Activated CD8-positive, alpha-beta T cell treated with anti-CD3 and anti-CD28 coated beads, Interleukin-2, amount 10 ng/mL, durations not matched to agents 7 days and 5 days (primary cell): ENCODE data around the gene FGF14. TPM values are rescaled to one million over a fixed set of nuclear protein-coding genes. Genes with fewer than 3 reads are reported as not detected.

Experiments used
- ATAC-seq: fragments of 150-1000 bp; cut with Tn5 transposase; one replicate; pipeline ENCODE4 v1.10.0; 2021; ENCODE audit warnings: moderate library complexity
- CTCF ChIA-PET: fragments of 350-600 bp; sonication (Branson Sonifier 250); formaldehyde crosslinking; loops from one replicate; lab custom pipeline; 2021; ENCODE audit warnings: antibody characterized with exemption; lab: Charles Lee
- POLR2A ChIA-PET: fragments of 350-600 bp; sonication (Branson Sonifier 250); formaldehyde crosslinking; loops from one replicate; lab custom pipeline; 2021; ENCODE audit warnings: antibody characterized with exemption; lab: Charles Lee
- DNase-seq: peaks from one replicate; pipeline ENCODE4 v3.0.0-alpha.2; 2020
- H3K27ac Mint-ChIP-seq: one replicate; pipeline ENCODE4 v1.8.0; 2021; ENCODE audit warnings: mild to moderate bottlenecking, mixed read lengths
- H3K27me3 Mint-ChIP-seq: one replicate; pipeline ENCODE4 v1.8.0; 2021; ENCODE audit warnings: low read depth, mixed read lengths
- H3K36me3 Mint-ChIP-seq: one replicate; pipeline ENCODE4 v1.8.0; 2021; ENCODE audit warnings: low read depth, mixed read lengths
- H3K4me1 Mint-ChIP-seq: one replicate; pipeline ENCODE4 v1.8.0; 2021; ENCODE audit warnings: low read depth, mixed read lengths
- H3K4me3 Mint-ChIP-seq: one replicate; pipeline ENCODE4 v1.8.0; 2021; ENCODE audit warnings: mild to moderate bottlenecking, mixed read lengths
- H3K9me3 Mint-ChIP-seq: one replicate; pipeline ENCODE4 v1.8.0; 2022; ENCODE audit warnings: mixed read lengths; ENCODE audit not compliant: insufficient read depth
- total RNA-seq, 2 experiments: library from RNA; stranded (reverse); gene quantifications; one replicate each; pipeline ENCODE4 v1.2.3, GENCODE V29; 2021

The FGF14 gene
- total RNA-seq, 2 experiments from 2014 or later = not detected

- Mint-ChIP-seq H3K27ac (peak overlapping the region; percentile 84), H3K4me3 (peak overlapping the region; percentile 81), H3K4me1 (peaks cover 30% of the 10 kb centered on the region), H3K9me3 (no peaks in the 10 kb centered on the region), H3K27me3 (peaks cover 30% of the 10 kb centered on the region), H3K36me3 (no peaks in the 10 kb centered on the region)
- POLR2A ChIA-PET = interaction anchor here (1.0 to 1.1 kb wide), 2 partner anchors 197 to 378 kb away, joined by 3 read pairs; partner anchors contain the start of gene TEX30
- no peak for DNase-seq
- no peak for ATAC-seq
- CTCF ChIA-PET = interaction anchor here (1.1 to 4.2 kb wide), 3 partner anchors 62 to 197 kb away, joined by 4 to 18 read pairs (median 5); no protein-coding TSS in a partner anchor
Measured at GRCh38 chr13:102395174-102395573, 6.7 kb downstream of the FGF14 start.

GRCh38 chr13:102394158-102395053 is 7.4 kb downstream of the FGF14 start:
- DNase-seq (peak; percentile 97), ATAC-seq (peak; percentile 91)
- Mint-ChIP-seq H3K27me3 (peaks cover 26% of the 10 kb centered on the region), H3K4me3 (peak overlapping the region; percentile 81), H3K36me3 (no peaks in the 10 kb centered on the region), H3K4me1 (peaks cover 25% of the 10 kb centered on the region), H3K27ac (peak overlapping the region; percentile 84), H3K9me3 (no peaks in the 10 kb centered on the region)
- ChIA-PET POLR2A (interaction anchor here (0.5 to 1.3 kb wide), 5 partner anchors 9 to 379 kb away, joined by 3 read pairs; partner anchors contain the start of gene TEX30), CTCF (interaction anchor here (0.7 to 4.2 kb wide), 7 partner anchors 8 to 1250 kb away, joined by 3 to 18 read pairs (median 3); no protein-coding TSS in a partner anchor)

GRCh38 chr13:102392481-102393209 is 9.2 kb downstream of the FGF14 start:
- Mint-ChIP-seq H3K4me1 (peaks cover 24% of the 10 kb centered on the region), H3K4me3 (no peak overlapping the region)

GRCh38 chr13:102386461-102386860 is 15.4 kb downstream of the FGF14 start:
- ChIA-PET CTCF (no interaction called here), POLR2A (no interaction called here)
- H3K4me1 Mint-ChIP-seq = no peaks in the 10 kb centered on the region
- peaks cover 19% of the 10 kb centered on the region for H3K27me3 Mint-ChIP-seq
- H3K4me3 Mint-ChIP-seq = no peak overlapping the region
- DNase-seq (no peak), ATAC-seq (no peak)
- no peak overlapping the region for H3K27ac Mint-ChIP-seq
- H3K9me3 Mint-ChIP-seq = no peaks in the 10 kb centered on the region
- H3K36me3 Mint-ChIP-seq = no peaks in the 10 kb centered on the region

More at GRCh38 chr13:102392481-102393209, 9.2 kb downstream of the FGF14 start:
- ATAC-seq = no peak
- no peak overlapping the region for H3K27ac Mint-ChIP-seq
- peaks cover 23% of the 10 kb centered on the region for H3K27me3 Mint-ChIP-seq
- ChIA-PET CTCF (interaction anchor here (1.0 to 4.2 kb wide), 2 partner anchors 64 to 163 kb away, joined by 3 to 18 read pairs; no protein-coding TSS in a partner anchor), POLR2A (no interaction called here)
- H3K9me3 Mint-ChIP-seq = no peaks in the 10 kb centered on the region
- no peak for DNase-seq
- no peaks in the 10 kb centered on the region for H3K36me3 Mint-ChIP-seq

DNA sequence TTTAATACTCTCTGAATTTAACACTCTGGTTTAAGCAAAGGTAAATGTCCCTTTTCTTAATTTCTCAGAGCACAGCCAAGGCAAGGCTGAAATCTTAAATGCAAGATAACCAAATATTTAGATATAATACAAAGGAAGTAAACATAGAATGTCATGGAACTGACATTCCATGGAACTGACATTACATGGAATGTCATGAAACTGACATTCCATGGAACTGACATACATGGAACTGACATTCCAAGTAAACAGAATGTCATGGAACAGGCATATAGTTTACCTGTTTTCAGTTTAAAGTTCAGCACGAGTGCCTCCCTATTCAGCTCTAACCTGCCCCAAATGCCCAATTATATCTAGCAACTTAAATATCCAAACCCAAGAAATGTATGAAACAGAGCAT is 21.8 kb downstream of the FGF14 start:
- no peaks in the 10 kb centered on the region for H3K9me3 Mint-ChIP-seq
- ChIA-PET POLR2A (no interaction called here), CTCF (no interaction called here)
- no peaks in the 10 kb centered on the region for H3K36me3 Mint-ChIP-seq
- H3K27ac Mint-ChIP-seq = no peak overlapping the region
- no peaks in the 10 kb centered on the region for H3K4me1 Mint-ChIP-seq
- H3K27me3 Mint-ChIP-seq = peaks cover 15% of the 10 kb centered on the region
- no peak for DNase-seq
- ATAC-seq = no peak
- no peak overlapping the region for H3K4me3 Mint-ChIP-seq

DNA sequence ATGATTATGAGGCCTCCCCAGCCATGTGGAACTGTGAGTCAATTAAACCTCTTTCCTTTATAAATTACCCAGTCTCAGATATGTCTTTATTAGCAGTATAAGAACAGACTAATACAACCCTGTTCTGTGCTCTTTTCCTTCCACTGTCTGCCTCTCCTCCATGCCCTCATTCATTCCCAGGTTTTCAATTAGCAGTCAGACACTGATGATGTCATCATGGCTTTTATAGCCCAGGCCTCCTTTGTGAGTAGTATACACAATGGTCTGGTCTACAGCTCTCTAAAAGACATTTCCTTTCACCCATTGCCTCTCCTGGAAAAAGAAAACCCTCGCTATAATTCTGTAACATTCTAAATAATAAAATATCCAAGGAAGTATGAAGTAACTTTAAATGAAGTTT is 25.5 kb downstream of the FGF14 start:
- Mint-ChIP-seq H3K36me3 (no peaks in the 10 kb centered on the region), H3K27ac (no peak overlapping the region), H3K4me3 (no peak overlapping the region), H3K9me3 (no peaks in the 10 kb centered on the region), H3K4me1 (no peaks in the 10 kb centered on the region), H3K27me3 (peaks cover 7% of the 10 kb centered on the region)
- POLR2A ChIA-PET = no interaction called here
- CTCF ChIA-PET = no interaction called here
- ATAC-seq (no peak), DNase-seq (no peak)

DNA sequence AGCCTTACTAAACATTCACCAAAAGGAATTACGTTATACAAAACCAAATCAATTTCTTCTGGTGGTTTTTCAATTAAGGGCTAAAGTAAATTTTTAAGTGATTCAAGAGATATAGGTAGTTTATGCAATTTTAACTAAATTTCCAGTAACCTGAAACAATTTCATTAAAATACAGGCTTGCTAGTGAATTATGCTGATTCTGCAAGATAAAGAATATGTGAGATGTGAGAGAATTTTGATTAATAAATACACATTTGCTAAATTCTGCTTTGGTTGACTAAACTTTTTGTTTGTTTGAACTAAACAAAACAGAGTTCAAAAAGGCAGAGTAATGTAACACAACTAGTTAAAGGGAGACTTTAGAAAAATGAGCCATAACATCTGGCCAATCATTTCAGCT is 27.1 kb downstream of the FGF14 start:
- no peak for ATAC-seq
- ChIA-PET CTCF (no interaction called here), POLR2A (no interaction called here)
- Mint-ChIP-seq H3K27me3 (peaks cover 3% of the 10 kb centered on the region), H3K27ac (no peak overlapping the region), H3K4me3 (no peak overlapping the region), H3K9me3 (no peaks in the 10 kb centered on the region), H3K4me1 (no peaks in the 10 kb centered on the region), H3K36me3 (no peaks in the 10 kb centered on the region)
- no peak for DNase-seq

DNA sequence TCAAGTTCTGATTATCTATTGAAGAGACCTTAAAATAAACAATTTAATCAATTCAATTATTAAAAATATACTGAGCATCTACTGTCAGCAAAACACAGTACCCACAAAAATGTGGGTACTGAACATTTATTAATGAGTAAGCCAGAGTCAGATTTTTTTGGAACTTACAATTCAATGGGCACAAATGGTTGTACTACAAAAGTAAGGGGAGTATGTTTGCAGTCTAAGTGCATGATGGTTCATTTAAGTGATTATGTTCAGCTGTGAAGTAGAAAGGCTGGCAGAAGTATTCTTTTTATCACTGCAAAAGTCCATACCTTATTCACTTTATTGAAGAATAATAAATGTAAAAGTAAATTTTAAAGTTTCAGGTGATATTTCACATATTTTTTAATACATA is 27.6 kb downstream of the FGF14 start:
- H3K27me3 Mint-ChIP-seq = peaks cover 3% of the 10 kb centered on the region
- H3K27ac Mint-ChIP-seq = no peak overlapping the region
- CTCF ChIA-PET = no interaction called here
- no peaks in the 10 kb centered on the region for H3K4me1 Mint-ChIP-seq
- DNase-seq (no peak), ATAC-seq (no peak)
- no peaks in the 10 kb centered on the region for H3K9me3 Mint-ChIP-seq
- POLR2A ChIA-PET = no interaction called here
- no peak overlapping the region for H3K4me3 Mint-ChIP-seq
- H3K36me3 Mint-ChIP-seq = no peaks in the 10 kb centered on the region

DNA sequence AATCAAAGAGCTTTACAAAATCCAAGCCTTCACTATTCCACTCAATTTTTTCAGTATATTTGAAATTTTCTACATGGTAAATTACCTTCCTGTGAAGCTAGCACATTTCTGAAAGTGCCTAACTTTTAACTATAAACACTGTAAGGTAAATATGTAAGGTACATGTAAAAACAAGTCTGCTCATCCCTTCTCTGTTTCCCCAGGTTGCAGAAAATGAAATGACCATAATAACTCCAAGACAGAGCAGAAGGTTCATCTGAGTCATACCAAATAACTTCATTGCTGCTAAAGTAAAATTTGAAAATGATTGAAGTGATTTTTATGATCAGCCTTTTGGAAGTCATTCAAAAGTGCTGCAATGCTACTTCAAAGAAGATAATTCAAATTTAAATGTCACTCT is 28.6 kb downstream of the FGF14 start:
- Mint-ChIP-seq H3K4me1 (no peaks in the 10 kb centered on the region), H3K9me3 (no peaks in the 10 kb centered on the region), H3K27me3 (peaks cover 3% of the 10 kb centered on the region), H3K36me3 (no peaks in the 10 kb centered on the region), H3K27ac (no peak overlapping the region), H3K4me3 (no peak overlapping the region)
- DNase-seq (no peak), ATAC-seq (no peak)
- ChIA-PET CTCF (no interaction called here), POLR2A (no interaction called here)

DNA sequence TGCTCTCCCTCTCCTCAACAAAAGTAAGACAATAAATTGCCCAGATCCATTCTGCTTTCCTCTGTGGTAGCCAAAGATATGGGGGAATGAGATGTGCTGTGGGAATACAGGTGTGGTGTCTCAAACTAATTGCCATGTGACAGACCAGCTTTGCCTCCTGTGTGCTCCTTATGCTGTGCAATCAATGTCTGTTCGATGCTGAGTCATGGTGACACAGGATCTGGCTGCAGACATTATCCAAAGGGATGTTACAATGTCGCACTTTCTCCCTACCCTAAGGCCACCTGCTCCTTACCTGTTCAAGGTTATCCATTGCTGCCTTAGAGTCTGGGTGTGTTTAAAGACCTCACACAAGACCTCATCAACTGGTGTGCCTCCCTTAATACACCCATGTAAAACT is 32.5 kb downstream of the FGF14 start:
- no peaks in the 10 kb centered on the region for H3K9me3 Mint-ChIP-seq
- ATAC-seq (no peak), DNase-seq (no peak)
- H3K27ac Mint-ChIP-seq = no peak overlapping the region
- CTCF ChIA-PET = no interaction called here
- POLR2A ChIA-PET = no interaction called here
- H3K27me3 Mint-ChIP-seq = no peaks in the 10 kb centered on the region
- H3K4me1 Mint-ChIP-seq = no peaks in the 10 kb centered on the region
- H3K36me3 Mint-ChIP-seq = no peaks in the 10 kb centered on the region
- H3K4me3 Mint-ChIP-seq = no peak overlapping the region

GRCh38 chr13:102367836-102368235 is 34.0 kb downstream of the FGF14 start:
- CTCF ChIA-PET = no interaction called here
- Mint-ChIP-seq H3K9me3 (no peaks in the 10 kb centered on the region), H3K36me3 (no peaks in the 10 kb centered on the region), H3K4me1 (no peaks in the 10 kb centered on the region), H3K27me3 (no peaks in the 10 kb centered on the region), H3K27ac (no peak overlapping the region), H3K4me3 (no peak overlapping the region)
- ATAC-seq = no peak
- POLR2A ChIA-PET = no interaction called here
- DNase-seq = no peak

- DNase-seq (no peak), ATAC-seq (no peak)
- CTCF ChIA-PET = no interaction called here
- Mint-ChIP-seq H3K9me3 (no peaks in the 10 kb centered on the region), H3K27ac (no peak overlapping the region), H3K4me3 (no peak overlapping the region), H3K4me1 (no peaks in the 10 kb centered on the region), H3K36me3 (no peaks in the 10 kb centered on the region), H3K27me3 (peaks cover 6% of the 10 kb centered on the region)
- POLR2A ChIA-PET = no interaction called here
Measured at GRCh38 chr13:102361113-102361512, 40.7 kb downstream of the FGF14 start.
